Mucosa of rectum (tissue), 2 donors: ENCODE results near the gene SLC39A9.
"Not testable (repeated sequence)": the region's sequence is repeated elsewhere in the genome, so short reads cannot be mapped to it uniquely, and the experiment has no call there.

ENCODE experiments used
- H3K27ac ChIP-seq, 2 donors: one replicate each; pipeline ENCODE4 v1.7.0; 2013; ENCODE audit warnings: inconsistent platforms in 2 of 2, low read depth in 2 of 2, low read length in 2 of 2
- H3K27me3 ChIP-seq, 2 donors: one replicate each; pipeline ENCODE4 v1.7.0; 2013; ENCODE audit warnings: low read length in 2 of 2; ENCODE audit not compliant: control insufficient read depth in 2 of 2, insufficient read depth in 2 of 2
- H3K36me3 ChIP-seq, 2 donors: one replicate each; pipeline ENCODE4 v1.7.0; 2013; ENCODE audit warnings: low read length in 2 of 2; ENCODE audit not compliant: control insufficient read depth in 2 of 2, insufficient read depth in 2 of 2
- H3K4me1 ChIP-seq, 2 donors: one replicate each; pipeline ENCODE4 v1.7.0; 2013; ENCODE audit warnings: low read length in 2 of 2, mild to moderate bottlenecking in 1 of 2; ENCODE audit not compliant: control insufficient read depth in 2 of 2, insufficient read depth in 2 of 2
- H3K4me3 ChIP-seq, 2 donors: one replicate each; pipeline ENCODE4 v1.7.0; 2013; ENCODE audit warnings: low read length in 2 of 2
- H3K9ac ChIP-seq, 2 donors: one replicate each; pipeline ENCODE4 v1.7.0; 2013; ENCODE audit warnings: low read length in 2 of 2, low read depth in 1 of 2, mild to moderate bottlenecking in 1 of 2
- H3K9me3 ChIP-seq, 2 donors: one replicate each; pipeline ENCODE4 v1.7.0; 2013; ENCODE audit warnings: low read length in 2 of 2; ENCODE audit not compliant: control insufficient read depth in 2 of 2
- donor health status: healthy.
- donor health status: Normal muscosa, but diverticular disease.

SLC39A9 gene

DNA sequence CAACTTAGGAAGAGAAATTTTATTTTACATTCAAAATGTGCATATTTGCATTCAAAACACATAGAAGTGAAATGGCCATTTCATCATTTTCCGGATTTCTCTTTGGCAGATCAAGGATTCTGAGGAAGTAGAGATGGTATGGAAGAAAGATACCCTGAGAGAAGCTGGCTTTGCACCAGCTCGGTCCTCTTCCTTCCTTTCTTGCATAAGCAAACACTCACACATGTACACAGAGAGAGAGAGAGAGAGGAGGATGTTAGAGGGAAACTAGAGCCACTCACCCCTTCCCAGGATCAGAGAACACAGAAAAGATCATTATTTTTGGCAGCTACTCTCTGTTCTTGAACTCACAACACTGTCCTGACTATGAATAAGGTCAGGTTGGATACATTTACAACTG is 70.5 kb downstream of the SLC39A9 start:
- H3K27ac ChIP-seq = no peak overlapping the region
- H3K4me1 ChIP-seq = no peaks in the 10 kb centered on the region
- no peaks in the 10 kb centered on the region for H3K36me3 ChIP-seq

DNA sequence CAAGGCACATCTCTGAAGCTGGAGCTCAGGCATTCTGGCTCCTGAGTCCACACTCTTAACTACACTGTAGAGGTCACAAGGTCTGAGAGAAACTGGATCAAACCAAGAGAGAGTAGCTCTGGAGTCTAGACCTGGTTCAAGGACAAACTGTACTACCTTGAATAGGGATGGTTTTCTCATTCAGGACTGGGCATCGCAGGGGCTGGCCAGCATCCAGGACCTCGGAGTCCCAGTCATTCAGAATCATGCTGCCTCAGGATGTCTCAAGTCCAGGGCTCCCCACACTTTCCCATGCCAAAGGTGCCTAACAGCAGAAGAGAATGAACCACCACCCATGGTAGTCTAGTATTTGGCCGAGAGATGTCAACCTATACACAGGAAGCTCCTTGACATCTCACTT is 72.9 kb downstream of the SLC39A9 start:
- Histone ChIP-seq H3K4me3 (no peak overlapping the region), H3K4me1 (no peaks in the 10 kb centered on the region), H3K27ac (no peak overlapping the region), H3K27me3 (no peaks in the 10 kb centered on the region), H3K9ac (no peak overlapping the region), H3K9me3 (no peaks in the 10 kb centered on the region), H3K36me3 (no peaks in the 10 kb centered on the region)

More for the DNA sequence above, 70.5 kb downstream of the SLC39A9 start:
- Histone ChIP-seq H3K27me3 (no peaks in the 10 kb centered on the region), H3K4me3 (no peak overlapping the region), H3K9me3 (no peaks in the 10 kb centered on the region), H3K9ac (no peak overlapping the region)

DNA sequence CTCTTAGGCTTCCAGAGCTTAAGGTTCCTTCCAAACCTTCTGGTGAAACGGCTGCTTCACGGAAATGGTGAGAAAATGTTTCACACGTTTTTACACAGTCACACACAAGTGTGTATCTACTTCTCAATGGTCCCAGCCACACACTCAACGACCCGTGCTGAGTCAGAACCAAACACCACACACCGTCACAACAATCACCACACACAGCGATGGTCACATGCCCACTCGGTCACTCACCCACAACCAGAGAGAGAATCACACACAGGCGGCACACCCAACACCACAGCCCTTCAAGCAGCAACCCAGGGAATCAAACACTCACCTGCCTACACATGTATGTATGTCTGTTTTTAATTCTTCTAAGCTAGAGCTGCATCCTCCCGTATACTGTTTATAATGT is 73.4 kb downstream of the SLC39A9 start:
- Histone ChIP-seq H3K9ac (no peak overlapping the region), H3K27me3 (no peaks in the 10 kb centered on the region), H3K4me3 (no peak overlapping the region), H3K36me3 (no peaks in the 10 kb centered on the region), H3K9me3 (no peaks in the 10 kb centered on the region), H3K27ac (no peak overlapping the region), H3K4me1 (no peaks in the 10 kb centered on the region)

DNA sequence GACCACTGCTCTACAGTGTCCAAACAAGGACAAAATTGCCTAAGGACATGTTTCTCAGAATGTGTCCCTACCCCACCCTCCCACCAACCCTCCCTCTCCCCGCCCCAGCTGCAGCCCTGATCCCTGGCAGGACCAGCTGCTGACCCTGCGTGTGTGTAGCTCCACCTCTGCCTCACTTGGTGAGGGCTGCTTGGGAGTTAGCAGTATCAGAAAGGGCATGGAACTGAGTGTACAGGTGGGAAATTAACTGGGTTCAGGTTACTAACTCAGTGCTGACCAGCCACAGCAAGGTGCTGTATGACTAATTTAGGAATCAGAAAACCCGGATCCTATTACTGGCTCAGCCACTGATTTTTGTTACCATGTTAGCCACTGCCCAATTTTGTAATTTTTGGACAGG is 74.8 kb downstream of the SLC39A9 start:
- no peaks in the 10 kb centered on the region for H3K9me3 ChIP-seq
- H3K36me3 ChIP-seq = no peaks in the 10 kb centered on the region

DNA sequence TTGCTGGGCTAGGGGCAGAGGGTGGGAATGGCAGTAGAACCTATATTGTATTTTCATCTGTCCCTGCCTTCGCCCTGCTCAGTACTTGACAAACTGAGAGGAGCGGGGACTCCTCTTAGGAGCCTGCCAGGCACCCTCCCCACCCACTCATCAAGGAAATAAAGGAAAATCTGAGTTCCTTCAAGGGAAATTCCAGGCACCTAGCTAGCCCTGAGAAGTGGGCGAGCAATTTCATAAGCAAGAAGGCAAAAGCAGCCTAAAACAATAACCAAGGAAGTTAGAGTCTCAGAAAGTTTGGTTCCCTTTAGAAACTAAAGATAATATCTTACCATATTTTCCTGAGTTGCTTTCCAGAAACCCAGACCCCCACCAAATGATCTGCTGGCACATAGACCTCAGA is 75.5 kb downstream of the SLC39A9 start:
- no peaks in the 10 kb centered on the region for H3K27me3 ChIP-seq
- no peak overlapping the region for H3K9ac ChIP-seq
- H3K27ac ChIP-seq = no peak overlapping the region
- H3K4me1 ChIP-seq = no peaks in the 10 kb centered on the region
- no peak overlapping the region for H3K4me3 ChIP-seq
- H3K36me3 ChIP-seq = no peaks in the 10 kb centered on the region
- no peaks in the 10 kb centered on the region for H3K9me3 ChIP-seq

More for the DNA sequence above, 74.8 kb downstream of the SLC39A9 start:
- Histone ChIP-seq H3K4me3 (no peak overlapping the region), H3K9ac (no peak overlapping the region), H3K27ac (no peak overlapping the region), H3K27me3 (no peaks in the 10 kb centered on the region), H3K4me1 (no peaks in the 10 kb centered on the region)

DNA sequence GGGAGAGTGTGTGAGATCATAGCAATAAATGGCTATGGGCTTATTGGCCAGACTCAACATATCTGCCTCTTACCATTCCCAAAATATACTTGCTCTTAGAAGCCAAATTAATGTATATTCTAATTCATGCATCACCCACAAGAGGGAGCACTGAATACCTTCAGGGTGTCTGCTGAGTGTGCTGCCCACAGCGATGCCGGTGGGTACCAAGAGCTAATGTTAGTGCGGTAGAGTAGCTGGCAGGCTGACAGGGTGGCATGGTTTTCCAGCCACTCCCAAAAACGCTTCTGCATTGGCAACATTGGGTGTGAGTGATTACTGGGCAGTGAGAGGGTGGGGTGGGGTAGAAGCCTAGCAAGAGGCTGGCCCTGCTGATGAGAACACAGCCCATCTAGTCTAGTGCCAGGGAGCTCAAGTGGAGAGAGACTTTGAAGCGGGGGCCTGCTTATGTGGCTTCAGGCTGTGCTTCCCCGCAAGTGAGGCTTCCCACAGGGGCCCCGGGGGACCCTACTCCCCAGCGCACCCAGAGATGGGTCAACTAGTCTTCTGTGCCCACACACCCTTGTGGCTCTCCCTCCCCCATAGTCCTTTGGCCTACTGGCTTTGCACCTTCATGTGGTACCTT is 76.8 kb downstream of the SLC39A9 start:
- Histone ChIP-seq H3K9ac (no peak overlapping the region), H3K27me3 (no peaks in the 10 kb centered on the region), H3K4me1 (no peaks in the 10 kb centered on the region), H3K27ac (no peak overlapping the region), H3K36me3 (no peaks in the 10 kb centered on the region), H3K4me3 (no peak overlapping the region), H3K9me3 (no peaks in the 10 kb centered on the region)

DNA sequence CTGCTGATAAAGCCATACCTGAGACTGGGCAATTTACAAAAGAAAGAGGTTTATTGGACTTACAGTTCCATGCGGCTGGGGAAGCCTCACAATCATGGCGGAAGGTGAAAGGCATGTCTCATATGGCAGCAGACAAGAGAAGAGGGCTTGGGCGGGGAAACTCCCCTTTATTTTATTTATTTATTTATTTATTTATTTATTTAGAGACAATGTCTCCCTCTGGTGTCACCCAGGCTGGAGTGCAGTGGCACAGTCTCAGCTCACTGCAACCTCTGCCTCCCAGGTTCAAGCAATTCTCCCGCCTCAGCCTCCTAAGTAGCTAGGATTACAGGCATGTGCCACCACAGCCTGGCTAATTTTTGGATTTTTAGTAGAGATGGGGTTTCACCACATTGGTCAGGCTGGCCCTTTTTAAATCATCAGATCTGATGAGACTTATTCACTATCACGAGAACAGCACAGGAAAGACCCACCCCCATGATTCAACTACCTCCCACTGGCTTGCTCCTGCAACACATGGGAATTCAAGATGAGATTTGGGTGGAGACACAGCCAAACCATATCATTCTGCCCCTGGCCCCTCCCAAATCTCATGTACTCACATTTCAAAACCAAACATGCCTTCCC is 78.4 kb downstream of the SLC39A9 start:
- H3K9ac ChIP-seq, H3K27me3 ChIP-seq, H3K4me1 ChIP-seq, H3K4me3 ChIP-seq, H3K36me3 ChIP-seq, H3K27ac ChIP-seq, H3K9me3 ChIP-seq: not testable (repeated sequence)

DNA sequence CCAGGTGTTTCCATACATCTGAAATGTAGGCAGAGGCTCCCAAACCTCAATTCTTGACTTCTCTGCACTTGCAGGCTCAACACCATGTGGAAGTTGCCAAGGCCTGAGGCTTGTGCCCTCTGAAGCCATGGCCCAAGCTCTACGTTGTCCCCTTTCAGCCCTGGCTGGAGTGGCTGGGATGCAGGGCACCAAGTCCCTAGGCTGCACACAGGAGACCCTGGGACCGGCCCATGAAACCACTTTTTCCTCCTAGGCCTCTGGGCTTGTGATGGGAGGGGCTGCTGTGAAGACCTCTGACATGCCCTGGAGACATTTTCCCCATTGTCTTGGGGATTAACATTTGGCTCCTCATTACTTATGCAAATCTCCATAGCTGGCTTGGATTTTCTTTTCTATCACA is 79.6 kb downstream of the SLC39A9 start:
- not testable (repeated sequence) for H3K4me3 ChIP-seq, H3K36me3 ChIP-seq, H3K27me3 ChIP-seq, H3K4me1 ChIP-seq, H3K9ac ChIP-seq, H3K27ac ChIP-seq, H3K9me3 ChIP-seq

DNA sequence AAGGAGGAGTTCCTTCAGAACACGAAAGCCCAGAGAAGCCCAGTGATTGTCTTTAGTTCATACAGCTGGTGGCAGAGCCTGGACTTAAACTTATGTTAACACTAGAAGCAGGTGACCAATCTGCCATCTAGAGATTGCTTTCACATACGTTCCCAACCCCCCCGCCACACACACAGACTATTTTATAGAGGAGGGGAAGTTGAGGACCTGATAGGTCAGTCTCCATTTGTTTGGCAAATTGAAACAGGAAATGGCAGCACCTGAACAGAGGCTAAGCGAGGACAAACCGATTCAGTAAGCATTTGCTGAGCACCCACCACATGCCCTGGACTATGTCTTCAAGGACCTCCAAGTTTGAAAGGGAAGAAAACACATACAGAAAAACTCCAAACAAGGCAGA is 81.2 kb downstream of the SLC39A9 start:
- peaks cover 9 to 17% of the 10 kb centered on the region in 2 donors for H3K27me3 ChIP-seq
- peaks cover 2 to 5% of the 10 kb centered on the region in 2 donors for H3K4me1 ChIP-seq
- H3K27ac ChIP-seq = no peak overlapping the region
- no peaks in the 10 kb centered on the region for H3K9me3 ChIP-seq
- H3K36me3 ChIP-seq = no peaks in the 10 kb centered on the region
- H3K9ac ChIP-seq = no peak overlapping the region
- no peak overlapping the region for H3K4me3 ChIP-seq

DNA sequence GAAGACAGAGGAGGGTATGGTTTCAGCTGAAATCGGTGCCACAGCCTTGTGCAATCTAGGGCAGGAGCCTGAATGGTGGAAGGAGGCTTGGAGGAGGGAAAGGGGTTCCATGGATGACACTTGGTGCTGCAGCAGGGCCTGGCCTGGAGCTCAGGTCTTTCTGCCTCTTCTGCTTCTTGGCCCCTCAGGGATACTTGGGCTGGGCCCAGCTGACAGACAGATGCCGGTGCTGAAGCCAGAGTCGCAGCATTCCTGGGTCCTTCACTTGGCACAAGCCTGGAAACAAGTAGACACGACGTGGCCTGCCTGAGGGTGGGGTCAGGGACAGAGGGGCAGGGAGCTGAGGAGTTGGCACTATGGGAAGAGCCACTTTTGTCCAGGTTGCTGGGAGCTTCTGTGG is 81.6 kb downstream of the SLC39A9 start:
- Histone ChIP-seq H3K9ac (no peak overlapping the region), H3K4me3 (no peak overlapping the region), H3K4me1 (peaks cover 2 to 5% of the 10 kb centered on the region in 2 donors), H3K36me3 (no peaks in the 10 kb centered on the region), H3K27me3 (peaks cover 13 to 22% of the 10 kb centered on the region in 2 donors), H3K9me3 (no peaks in the 10 kb centered on the region), H3K27ac (no peak overlapping the region)
